Caco-2 (cell line): Measurements from ENCODE around the gene CYCS. TPM values are rescaled to one million over a fixed set of nuclear protein-coding genes. Genes with fewer than 3 reads are reported as not detected.

Experiments used
- Bru-seq: library from RNA; stranded (reverse); fragments of 400-500 nt; gene quantifications from one replicate; lab custom pipeline; 2021; lab: Mats Ljungman, UMichigan
- BruChase-seq, 2 experiments: library from RNA; stranded (reverse); fragments of 400-500 nt; gene quantifications; one replicate each; lab custom pipeline; 2021; lab: Mats Ljungman, UMichigan
- BruUV-seq: library from RNA; stranded (reverse); fragments of 400-500 nt; replicated peaks from 2 replicates; lab custom pipeline; 2021; lab: Mats Ljungman, UMichigan
- CTCF ChIA-PET: fragments of 300-600 bp; sonication (Branson Sonifier 250); formaldehyde crosslinking; loops from one replicate; lab custom pipeline; 2022; ENCODE audit warnings: antibody characterized with exemption; lab: Charles Lee
- POLR2A ChIA-PET: fragments of 300-600 bp; sonication (Branson Sonifier 250); formaldehyde crosslinking; loops from one replicate; lab custom pipeline; 2022; ENCODE audit warnings: antibody characterized with exemption; lab: Charles Lee
- DNase-seq, 2 experiments: peaks; one replicate each; pipeline versions ENCODE4 v3.0.0 to v3.0.0-alpha.2; 2020 to 2022
- H3K27me3 ChIP-seq: replicated peaks from 2 replicates; pipeline ENCODE4 v1.6.0; 2011; ENCODE audit warnings: low read length; ENCODE audit not compliant: control insufficient read depth, insufficient read depth
- H3K36me3 ChIP-seq: 2 replicates; pipeline ENCODE4 v1.5.1; 2011; ENCODE audit warnings: low read length; ENCODE audit not compliant: control insufficient read depth, insufficient read depth
- H3K4me1 ChIP-seq: fragments of 250-450 bp; sonication (Bioruptor Pico); 2 replicates; pipeline ENCODE4 v1.5.1; 2020; ENCODE audit warnings: mild to moderate bottlenecking
- H3K4me3 ChIP-seq: 2 replicates; pipeline ENCODE4 v1.5.1; 2011; ENCODE audit warnings: low read depth, mild to moderate bottlenecking, control low read depth, low read length
- H3K9me3 ChIP-seq: fragments of 250-450 bp; sonication (Bioruptor Pico); 2 replicates; pipeline ENCODE4 v1.5.1; 2020; ENCODE audit warnings: mild to moderate bottlenecking, moderate library complexity
- H3K27ac Mint-ChIP-seq: one replicate; pipeline ENCODE4 v1.8.0; 2022; ENCODE audit warnings: mixed read lengths; ENCODE audit not compliant: unreplicated experiment
- H3K27me3 Mint-ChIP-seq: one replicate; pipeline ENCODE4 v1.8.0; 2022; ENCODE audit warnings: mixed read lengths; ENCODE audit not compliant: insufficient read depth, unreplicated experiment
- H3K36me3 Mint-ChIP-seq: one replicate; pipeline ENCODE4 v1.8.0; 2022; ENCODE audit warnings: mild to moderate bottlenecking, mixed read lengths; ENCODE audit not compliant: insufficient read depth, unreplicated experiment
- H3K4me1 Mint-ChIP-seq: one replicate; pipeline ENCODE4 v1.8.0; 2022; ENCODE audit warnings: low read depth, mixed read lengths; ENCODE audit not compliant: unreplicated experiment
- H3K4me3 Mint-ChIP-seq: one replicate; pipeline ENCODE4 v1.8.0; 2022; ENCODE audit warnings: mild to moderate bottlenecking, moderate library complexity, mixed read lengths; ENCODE audit not compliant: unreplicated experiment
- H3K9me3 Mint-ChIP-seq: one replicate; pipeline ENCODE4 v1.8.0; 2022; ENCODE audit warnings: mixed read lengths; ENCODE audit not compliant: unreplicated experiment
- CTCF ChIP-seq, 2 experiments: fragments of 200-600 bp in 1 of 2; IDR thresholded peaks; 1 replicate in 1 of 2; 2 replicates in 1 of 2; pipeline versions ENCODE4 v1.5.1 to v1.8.0; 2011 to 2022; ENCODE audit warnings: antibody characterized with exemption in 1 of 2, control low read depth in 1 of 2, inconsistent platforms in 1 of 2, low read depth in 1 of 2, low read length in 1 of 2, mild to moderate bottlenecking in 1 of 2, moderate library complexity in 1 of 2; ENCODE audit not compliant: insufficient read depth in 1 of 2, severe bottlenecking in 1 of 2, unreplicated experiment in 1 of 2
- intact Hi-C: fragments of 100-400 bp; cut with micrococcal nuclease; formaldehyde crosslinking; loops from one replicate; pipeline ENCODE4 v1.10.0; 2022; ENCODE audit not compliant: unreplicated experiment
- long read RNA-seq: library from polyadenylated mRNA; stranded (forward); transcript quantifications from one replicate; pipeline ENCODE4 v2.0.0, GENCODE V29; 2022
- total RNA-seq: library from RNA; stranded (reverse); gene quantifications from 2 replicates; pipeline ENCODE4 v1.2.3, GENCODE V29; 2022

The CYCS gene
- total RNA-seq (156 and 177 TPM in 2 replicates), Bru-seq, nascent RNA (percentile 98 among the genes with signal in this experiment), BruChase-seq, experiment 1, labeled RNA remaining after a 2-hour chase (percentile 99 among the genes with signal in this experiment), BruChase-seq, experiment 2, labeled RNA remaining after a 6-hour chase (percentile 100 among the genes with signal in this experiment)
- long read RNA-seq, full-length matches to known transcripts: 264 of 274 reads
- long read RNA-seq, partial matches to known transcripts: 7 of 274 reads
- long read RNA-seq, other reads (novel, unspliced or antisense): 3 of 274 reads

GRCh38 chr7:25125137-25125946 lies at the start of gene CYCS:
Gene CYCS (minus strand): TSS chr7:25125260. CDS start chr7:25124119, 1,141 bp downstream.
- Mint-ChIP-seq H3K27me3 (no peaks in the 10 kb centered on the region), H3K4me1 (peaks cover 19% of the 10 kb centered on the region), H3K9me3 (no peaks in the 10 kb centered on the region), H3K4me3 (peak within 1 kb of the TSS; percentile 88), H3K27ac (peak within 1 kb of the TSS; percentile 96), H3K36me3 (peaks cover 55% of the 10 kb centered on the region)
- no peaks in the 10 kb centered on the region for H3K27me3 ChIP-seq
- peak within 1 kb of the TSS; percentile 77 for H3K4me3 ChIP-seq
- TF ChIP-seq CTCF (IDR thresholded peaks at IDR 0.05; ENCODE audit: insufficient read depth in 1 of 2, low read depth in 1 of 2, low read length in 1 of 2, severe bottlenecking in 1 of 2, unreplicated experiment in 1 of 2): peak in 1 of 2 experiments; percentile 2
- H3K4me1 ChIP-seq: peaks cover 16% of the 10 kb centered on the region; the same call in 1 of the 2 replicates
- intact Hi-C loops: loop anchor here (1.0 to 10.0 kb wide), 3 partner anchors 19 to 729 kb away; no protein-coding TSS in a partner anchor
- H3K9me3 ChIP-seq: no peaks in the 10 kb centered on the region
- no TSS peak for BruUV-seq
- POLR2A ChIA-PET: interaction anchor here (0.5 to 1.8 kb wide), 30 partner anchors 8 to 1990 kb away, joined by 3 to 11 read pairs (median 4); partner anchors contain the start of gene OSBPL3
- CTCF ChIA-PET: interaction anchor here (0.6 to 1.5 kb wide), 13 partner anchors 15 to 1446 kb away, joined by 3 to 11 read pairs (median 4); partner anchors contain the start of genes FAM221A and OSBPL3
- peaks cover 2% of the 10 kb centered on the region for H3K36me3 ChIP-seq
- peak; percentile 99 to 100 for DNase-seq

- no peaks in the 10 kb centered on the region for H3K4me1 Mint-ChIP-seq
- CTCF ChIA-PET: no interaction called here
- H3K36me3 Mint-ChIP-seq: no peaks in the 10 kb centered on the region
Observed at GRCh38 chr7:25173184-25173583, 48.1 kb upstream of the CYCS start.

More at GRCh38 chr7:25173184-25173583, 48.1 kb upstream of the CYCS start:
- H3K36me3 ChIP-seq: no peaks in the 10 kb centered on the region
- BruUV-seq: no TSS peak
- Mint-ChIP-seq H3K27me3 (no peaks in the 10 kb centered on the region), H3K4me3 (no peak overlapping the region), H3K27ac (no peak overlapping the region), H3K9me3 (no peaks in the 10 kb centered on the region)
- DNase-seq: no peak
- H3K9me3 ChIP-seq: no peaks in the 10 kb centered on the region
- POLR2A ChIA-PET: no interaction called here
- H3K4me3 ChIP-seq: no peak overlapping the region
- intact Hi-C loops: no loop called here
- no peaks in the 10 kb centered on the region for H3K27me3 ChIP-seq
- no peaks in the 10 kb centered on the region for H3K4me1 ChIP-seq
- no peak for TF ChIP-seq CTCF (IDR thresholded peaks at IDR 0.05; ENCODE audit: insufficient read depth in 1 of 2, low read depth in 1 of 2, low read length in 1 of 2, severe bottlenecking in 1 of 2, unreplicated experiment in 1 of 2)
